ENCODE data around the gene BARX2. TPM values are rescaled to one million over a fixed set of nuclear protein-coding genes. Genes with fewer than 3 reads are reported as not detected.

BARX2 gene
- total and polyA plus RNA-seq, 2 donors (not counting 1 experiment from before 2014, with no cell fraction given): not detected

DNA sequence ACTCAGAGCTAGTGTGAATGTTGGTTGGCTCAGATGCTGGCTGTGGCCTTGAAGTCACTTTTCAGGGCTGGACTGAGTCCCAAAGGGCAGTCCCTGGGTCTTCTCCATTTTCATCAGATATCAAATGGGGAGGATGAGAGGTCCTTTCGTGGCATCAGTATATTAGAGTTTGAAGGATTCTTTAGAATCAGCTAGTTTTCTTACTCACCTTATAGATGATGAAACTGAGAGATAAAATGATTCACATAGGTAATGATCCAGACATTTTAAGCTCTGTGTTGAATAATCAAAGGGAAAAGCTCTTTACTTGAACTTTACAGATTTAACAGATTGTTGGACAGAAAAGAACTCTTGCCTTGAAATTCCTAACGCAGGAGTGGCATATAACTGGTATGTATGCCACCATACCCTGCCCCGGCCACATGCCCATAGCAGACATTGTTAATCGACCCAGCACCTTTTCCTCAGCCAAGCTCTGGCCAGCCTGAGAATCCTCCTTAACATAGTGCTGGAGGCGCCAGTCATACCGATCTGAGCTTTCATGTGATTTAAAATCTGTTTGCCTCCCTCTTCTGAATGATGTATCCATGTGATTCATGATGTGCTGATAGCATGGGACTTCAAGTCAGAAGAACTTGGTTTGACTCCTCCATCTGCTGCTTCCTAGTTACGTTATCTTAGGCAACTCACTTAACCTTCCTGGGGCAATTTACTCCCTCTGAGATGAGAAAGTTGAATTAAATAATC, 60.0 kb downstream of the BARX2 start:
- no peaks in the 10 kb centered on the region for H3K27me3 ChIP-seq (replicated peaks in 1 of 4; ENCODE audit: control extremely low read depth in 1 of 4, control insufficient read depth in 3 of 4, insufficient read depth in 4 of 4, low read length in 3 of 4)
- no peaks in the 10 kb centered on the region for H3K36me3 ChIP-seq (replicated peaks in 1 of 2; ENCODE audit: control extremely low read depth in 1 of 2, control insufficient read depth in 1 of 2, extremely low read depth in 1 of 2, insufficient read depth in 2 of 2, low read length in 1 of 2)
- Mint-ChIP-seq H3K27me3 (no peaks in the 10 kb centered on the region), H3K4me1 (no peaks in the 10 kb centered on the region), H3K27ac (no peak overlapping the region), H3K4me3 (no peak overlapping the region), H3K9me3 (ENCODE audit: insufficient read depth) (peaks cover under 1% of the 10 kb centered on the region)
- CTCF ChIA-PET: no interaction called here
- no peak overlapping the region for H2AFZ ChIP-seq (ENCODE audit: insufficient read depth, low read depth, low read length, poor library complexity, severe bottlenecking)
- H3K79me2 ChIP-seq (ENCODE audit: control insufficient read depth, insufficient read depth, low read length): no peaks in the 10 kb centered on the region
- H4K20me1 ChIP-seq (ENCODE audit: control insufficient read depth, insufficient read depth, low read length, poor library complexity, severe bottlenecking): no peaks in the 10 kb centered on the region
- no peak for DNase-seq
- no peak overlapping the region for H3K4me3 ChIP-seq (ENCODE audit: control extremely low read depth in 1 of 5, extremely low read depth in 1 of 5, insufficient read depth in 1 of 5, low read depth in 2 of 5, low read length in 4 of 5)
- no peak for TF ChIP-seq EZH2 (IDR thresholded peaks at IDR 0.05; ENCODE audit: borderline replicate concordance, insufficient read depth, low read depth, low read length, poor library complexity, severe bottlenecking)
- no peak for TF ChIP-seq CTCF (IDR thresholded peaks at IDR 0.05)
- POLR2A ChIA-PET: no interaction called here
- peaks cover 0 to 5% (median 3%) of the 10 kb centered on the region in 3 donors for H3K9me3 ChIP-seq (ENCODE audit: control extremely low read depth in 1 of 3, control insufficient read depth in 2 of 3, insufficient read depth in 1 of 3, low read length in 2 of 3)
- WGBS (ENCODE audit: insufficient coverage): 90% methylated on average over 3 of the region's 7 CpGs
- no peak overlapping the region for H3K27ac ChIP-seq (ENCODE audit: low read length in 2 of 2)
- H3K4me2 ChIP-seq (replicated peaks; ENCODE audit: low read depth, low read length, poor library complexity, severe bottlenecking): no peak overlapping the region
- H3K4me1 ChIP-seq (ENCODE audit: control insufficient read depth in 2 of 2, insufficient read depth in 2 of 2, low read length in 2 of 2): no peaks in the 10 kb centered on the region
- H3K9ac ChIP-seq (ENCODE audit: low read length): no peak overlapping the region
- intact Hi-C loops (cut with micrococcal nuclease): no loop called here
- ATAC-seq (ENCODE audit: low read depth): no peak

- Histone ChIP-seq H3K4me2 (replicated peaks; ENCODE audit: low read depth, low read length, poor library complexity, severe bottlenecking) (no peak overlapping the region), H2AFZ (ENCODE audit: insufficient read depth, low read depth, low read length, poor library complexity, severe bottlenecking) (no peak overlapping the region), H3K9me3 (ENCODE audit: control extremely low read depth in 1 of 3, control insufficient read depth in 2 of 3, insufficient read depth in 1 of 3, low read length in 2 of 3) (no peaks in the 10 kb centered on the region), H3K4me3 (ENCODE audit: control extremely low read depth in 1 of 5, extremely low read depth in 1 of 5, insufficient read depth in 1 of 5, low read depth in 2 of 5, low read length in 4 of 5) (no peak overlapping the region), H3K27me3 (replicated peaks in 1 of 4; ENCODE audit: control extremely low read depth in 1 of 4, control insufficient read depth in 3 of 4, insufficient read depth in 4 of 4, low read length in 3 of 4) (no peaks in the 10 kb centered on the region), H4K20me1 (ENCODE audit: control insufficient read depth, insufficient read depth, low read length, poor library complexity, severe bottlenecking) (no peaks in the 10 kb centered on the region), H3K27ac (ENCODE audit: low read length in 2 of 2) (no peak overlapping the region), H3K79me2 (ENCODE audit: control insufficient read depth, insufficient read depth, low read length) (no peaks in the 10 kb centered on the region), H3K9ac (ENCODE audit: low read length) (no peak overlapping the region), H3K36me3 (replicated peaks in 1 of 2; ENCODE audit: control extremely low read depth in 1 of 2, control insufficient read depth in 1 of 2, extremely low read depth in 1 of 2, insufficient read depth in 2 of 2, low read length in 1 of 2) (no peaks in the 10 kb centered on the region), H3K4me1 (ENCODE audit: control insufficient read depth in 2 of 2, insufficient read depth in 2 of 2, low read length in 2 of 2) (no peaks in the 10 kb centered on the region)
- no peak for TF ChIP-seq CTCF (IDR thresholded peaks at IDR 0.05)
- TF ChIP-seq EZH2 (IDR thresholded peaks at IDR 0.05; ENCODE audit: borderline replicate concordance, insufficient read depth, low read depth, low read length, poor library complexity, severe bottlenecking): no peak
- intact Hi-C loops (cut with micrococcal nuclease): no loop called here
- WGBS (ENCODE audit: insufficient coverage): 86% methylated on average over 18 of the region's 18 CpGs
- no peak overlapping the region for H3K4me3 Mint-ChIP-seq
- ChIA-PET CTCF (no interaction called here), POLR2A (no interaction called here)
- H3K4me1 Mint-ChIP-seq: no peaks in the 10 kb centered on the region
- no peaks in the 10 kb centered on the region for H3K27me3 Mint-ChIP-seq
- no peak for ATAC-seq (ENCODE audit: low read depth)
- no peak for DNase-seq
- no peak overlapping the region for H3K27ac Mint-ChIP-seq
- H3K9me3 Mint-ChIP-seq (ENCODE audit: insufficient read depth): no peaks in the 10 kb centered on the region
These were observed 60.9 kb downstream of the BARX2 start for GRCh38 chr11:129436573-129436972.
